Effector memory CD8-positive, alpha-beta T cell (primary cell): ENCODE data around the gene SDK1.
A peak's percentile ranks its signal among the peaks of the same experiment; 100 is the strongest.

Experiments
- ATAC-seq: fragments of 150-1000 bp; cut with Tn5 transposase; replicated peaks from 2 replicates; pipeline ENCODE4 v1.10.0; 2021; ENCODE audit warnings: mild to moderate bottlenecking, moderate library complexity
- DNase-seq, 3 experiments: peaks; one replicate each; pipeline ENCODE4 v3.0.0; 2021
- H3K27ac Mint-ChIP-seq, 2 donors: one replicate each; pipeline ENCODE4 v1.8.0; 2022; ENCODE audit warnings: mild to moderate bottlenecking in 2 of 2, mixed read lengths in 2 of 2, moderate library complexity in 2 of 2
- H3K27me3 Mint-ChIP-seq, 2 donors: one replicate each; pipeline ENCODE4 v1.8.0; 2022; ENCODE audit warnings: mixed read lengths in 2 of 2
- H3K36me3 Mint-ChIP-seq: one replicate; pipeline ENCODE4 v1.8.0; 2022; ENCODE audit warnings: mild to moderate bottlenecking, moderate library complexity, mixed read lengths; ENCODE audit not compliant: insufficient read depth
- H3K4me1 Mint-ChIP-seq, 2 donors: one replicate each; pipeline ENCODE4 v1.8.0; 2022; ENCODE audit warnings: low read depth in 2 of 2, mixed read lengths in 2 of 2
- H3K4me3 Mint-ChIP-seq, 2 donors: one replicate each; pipeline ENCODE4 v1.8.0; 2022; ENCODE audit warnings: mild to moderate bottlenecking in 2 of 2, mixed read lengths in 2 of 2, moderate library complexity in 2 of 2
- H3K9me3 Mint-ChIP-seq, 2 donors: one replicate each; pipeline ENCODE4 v1.8.0; 2022; ENCODE audit warnings: mixed read lengths in 2 of 2

SDK1 gene

DNA sequence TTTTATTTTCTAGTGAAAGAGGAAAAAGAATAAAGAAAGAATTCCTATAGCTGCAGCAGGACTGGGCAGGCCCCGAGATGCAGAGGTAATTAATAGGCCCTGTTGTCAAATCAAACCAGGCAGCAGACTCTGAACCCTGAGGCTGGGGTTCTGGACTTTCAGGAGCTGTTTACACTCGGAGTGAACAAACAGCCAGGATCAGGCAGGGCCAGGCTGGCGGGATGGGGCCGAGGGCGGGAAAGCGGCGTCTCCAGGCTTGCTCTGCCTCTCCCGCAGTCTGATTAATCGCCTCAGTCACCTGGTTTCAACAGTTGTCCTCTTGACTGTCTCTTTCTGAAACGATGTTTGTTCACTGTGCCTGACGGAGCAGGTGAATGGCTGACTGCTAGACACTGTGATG is 705.6 kb downstream of the SDK1 start:
- no peak for DNase-seq

GRCh38 chr7:4009211-4010060 is 708.4 kb downstream of the SDK1 start:
- H3K36me3 Mint-ChIP-seq, result no peaks in the 10 kb centered on the region
- H3K27ac Mint-ChIP-seq, result no peak overlapping the region
- DNase-seq, result no peak
- H3K4me3 Mint-ChIP-seq, result no peak overlapping the region
- H3K4me1 Mint-ChIP-seq, result no peaks in the 10 kb centered on the region
- H3K27me3 Mint-ChIP-seq, result peaks cover 30 to 49% of the 10 kb centered on the region in 2 donors
- ATAC-seq, result no peak
- peaks cover 1 to 5% of the 10 kb centered on the region in 2 donors for H3K9me3 Mint-ChIP-seq

More for the DNA sequence above, 705.6 kb downstream of the SDK1 start:
- no peaks in the 10 kb centered on the region for H3K36me3 Mint-ChIP-seq
- no peaks in the 10 kb centered on the region for H3K9me3 Mint-ChIP-seq
- H3K27ac Mint-ChIP-seq, result no peak overlapping the region
- no peak overlapping the region for H3K4me3 Mint-ChIP-seq
- no peaks in the 10 kb centered on the region for H3K4me1 Mint-ChIP-seq
- no peak for ATAC-seq
- peaks cover 26 to 48% of the 10 kb centered on the region in 2 donors for H3K27me3 Mint-ChIP-seq

DNA sequence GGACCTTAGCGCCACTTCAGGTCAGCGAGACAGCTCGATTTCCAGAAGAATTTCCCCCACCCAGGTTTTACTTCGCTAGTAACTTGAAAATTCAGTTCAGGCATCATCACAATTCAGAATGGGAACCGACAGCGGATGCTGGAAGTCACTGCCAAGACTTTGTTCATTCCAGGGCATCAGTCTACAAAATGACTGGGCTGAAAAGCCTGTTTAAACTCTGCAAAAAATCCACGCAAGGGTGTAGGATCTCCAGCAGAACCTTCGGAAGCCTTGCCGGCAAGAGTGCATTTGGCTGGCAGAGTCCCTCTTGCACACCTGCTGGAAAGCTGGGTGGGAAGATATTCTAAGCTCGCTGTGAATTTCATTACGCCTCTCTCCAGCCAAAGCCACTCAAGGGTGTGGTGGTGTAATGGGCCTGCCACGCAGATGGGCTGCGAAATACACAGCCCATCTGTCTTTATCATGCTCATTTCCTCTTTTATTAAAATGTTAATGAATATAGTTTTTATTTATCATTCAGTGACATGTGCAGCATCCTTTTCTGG is 709.1 kb downstream of the SDK1 start:
- H3K4me1 Mint-ChIP-seq, result no peaks in the 10 kb centered on the region
- peaks cover 1 to 5% of the 10 kb centered on the region in 2 donors for H3K9me3 Mint-ChIP-seq
- H3K4me3 Mint-ChIP-seq, result no peak overlapping the region
- no peaks in the 10 kb centered on the region for H3K36me3 Mint-ChIP-seq
- H3K27me3 Mint-ChIP-seq, result peaks cover 30 to 56% of the 10 kb centered on the region in 2 donors
- DNase-seq (no peak), ATAC-seq (no peak)
- H3K27ac Mint-ChIP-seq, result no peak overlapping the region

GRCh38 chr7:4010923-4011656 is 710.0 kb downstream of the SDK1 start:
- H3K4me3 Mint-ChIP-seq, result no peak overlapping the region
- peaks cover 40 to 65% of the 10 kb centered on the region in 2 donors for H3K27me3 Mint-ChIP-seq

GRCh38 chr7:4013793-4014192 is 712.7 kb downstream of the SDK1 start:
- H3K9me3 Mint-ChIP-seq, result peaks cover 1 to 5% of the 10 kb centered on the region in 2 donors
- H3K4me3 Mint-ChIP-seq, result no peak overlapping the region
- no peaks in the 10 kb centered on the region for H3K4me1 Mint-ChIP-seq
- DNase-seq (no peak), ATAC-seq (no peak)
- H3K36me3 Mint-ChIP-seq, result no peaks in the 10 kb centered on the region
- H3K27me3 Mint-ChIP-seq, result peaks cover 35 to 60% of the 10 kb centered on the region in 2 donors
- no peak overlapping the region for H3K27ac Mint-ChIP-seq

More at GRCh38 chr7:4010923-4011656, 710.0 kb downstream of the SDK1 start:
- no peaks in the 10 kb centered on the region for H3K36me3 Mint-ChIP-seq
- ATAC-seq (no peak), DNase-seq (no peak)
- H3K4me1 Mint-ChIP-seq, result no peaks in the 10 kb centered on the region
- H3K27ac Mint-ChIP-seq, result no peak overlapping the region
- H3K9me3 Mint-ChIP-seq, result peaks cover 1 to 5% of the 10 kb centered on the region in 2 donors

DNA sequence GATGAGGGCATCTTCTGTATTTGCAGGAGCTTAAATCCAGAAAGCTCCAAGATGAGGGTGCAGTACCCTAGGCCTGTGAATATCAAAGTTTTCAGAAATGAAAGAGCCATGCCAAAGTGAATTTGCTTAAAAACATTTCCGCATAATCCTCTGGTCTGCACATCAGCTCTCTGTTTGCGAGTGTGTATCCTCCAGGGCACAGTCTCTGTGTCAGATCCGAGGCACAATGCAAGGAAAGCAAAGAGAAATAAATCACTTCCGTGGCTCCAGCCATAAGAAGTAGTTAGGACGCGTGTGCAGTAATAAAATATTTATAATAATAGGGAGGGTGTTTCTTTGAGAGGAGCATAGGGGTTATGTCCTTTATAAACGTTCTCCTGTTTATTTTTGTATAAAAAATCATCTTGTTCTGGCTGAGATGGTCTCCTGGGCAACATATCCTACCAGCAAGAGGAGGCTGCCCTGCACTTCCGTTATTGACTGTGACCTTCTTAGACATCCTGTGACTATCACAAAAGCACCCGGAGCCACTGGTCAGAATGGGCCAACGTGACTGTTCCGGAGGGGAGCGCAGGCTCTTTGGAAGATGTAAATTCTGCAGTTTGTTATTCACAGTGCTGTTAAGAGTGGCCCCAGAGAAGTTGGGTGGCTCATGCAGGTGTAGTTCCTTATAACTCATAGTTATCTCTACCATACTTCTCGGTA is 713.4 kb downstream of the SDK1 start:
- no peak overlapping the region for H3K4me3 Mint-ChIP-seq
- peaks cover 3 to 5% of the 10 kb centered on the region in 2 donors for H3K9me3 Mint-ChIP-seq
- H3K4me1 Mint-ChIP-seq, result no peaks in the 10 kb centered on the region
- no peak overlapping the region for H3K27ac Mint-ChIP-seq
- H3K36me3 Mint-ChIP-seq, result no peaks in the 10 kb centered on the region
- DNase-seq (no peak), ATAC-seq (no peak)
- peaks cover 37 to 61% of the 10 kb centered on the region in 2 donors for H3K27me3 Mint-ChIP-seq

DNA sequence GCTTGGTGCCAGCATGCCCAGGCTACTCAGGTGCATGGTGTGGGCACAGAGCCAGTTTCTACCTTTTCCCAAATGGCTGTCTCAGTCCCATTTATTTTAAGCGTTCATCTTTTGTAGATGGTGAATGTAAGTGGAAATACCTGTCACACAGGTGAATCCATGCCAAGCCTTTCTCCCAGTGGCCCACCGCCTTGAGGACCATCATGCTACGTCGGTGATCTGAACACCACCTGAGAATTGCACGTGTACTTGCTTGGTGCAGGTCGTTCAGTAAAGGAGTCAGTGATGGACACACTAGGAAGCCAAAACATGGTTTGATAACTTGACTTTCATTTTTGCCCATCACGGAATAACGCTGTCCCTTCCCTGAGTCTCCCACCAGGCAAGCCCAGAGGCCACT is 714.3 kb downstream of the SDK1 start:
- peaks cover 3 to 5% of the 10 kb centered on the region in 2 donors for H3K9me3 Mint-ChIP-seq
- ATAC-seq (no peak), DNase-seq (no peak)
- no peak overlapping the region for H3K4me3 Mint-ChIP-seq
- H3K4me1 Mint-ChIP-seq, result no peaks in the 10 kb centered on the region
- H3K27ac Mint-ChIP-seq, result no peak overlapping the region
- H3K36me3 Mint-ChIP-seq, result no peaks in the 10 kb centered on the region
- peaks cover 40 to 69% of the 10 kb centered on the region in 2 donors for H3K27me3 Mint-ChIP-seq

- Mint-ChIP-seq H3K27me3 (peaks cover 46 to 73% of the 10 kb centered on the region in 2 donors), H3K4me3 (no peak overlapping the region), H3K9me3 (peaks cover 4 to 5% of the 10 kb centered on the region in 2 donors), H3K27ac (no peak overlapping the region), H3K36me3 (no peaks in the 10 kb centered on the region), H3K4me1 (no peaks in the 10 kb centered on the region)
- DNase-seq (no peak), ATAC-seq (no peak)
Observed at GRCh38 chr7:4015996-4016395, 714.9 kb downstream of the SDK1 start.

GRCh38 chr7:4017081-4017480 is 716.0 kb downstream of the SDK1 start:
- Mint-ChIP-seq H3K27me3 (peaks cover 44 to 68% of the 10 kb centered on the region in 2 donors), H3K27ac (no peak overlapping the region), H3K4me1 (no peaks in the 10 kb centered on the region), H3K4me3 (no peak overlapping the region), H3K36me3 (no peaks in the 10 kb centered on the region), H3K9me3 (peaks cover 3 to 4% of the 10 kb centered on the region in 2 donors)
- DNase-seq (no peak), ATAC-seq (no peak)

GRCh38 chr7:4017785-4018184 is 716.7 kb downstream of the SDK1 start:
- H3K27ac Mint-ChIP-seq, result no peak overlapping the region
- H3K9me3 Mint-ChIP-seq, result peaks cover 0 to 3% of the 10 kb centered on the region in 2 donors
- no peaks in the 10 kb centered on the region for H3K4me1 Mint-ChIP-seq
- no peak for DNase-seq
- H3K27me3 Mint-ChIP-seq, result peaks cover 40 to 63% of the 10 kb centered on the region in 2 donors
- H3K36me3 Mint-ChIP-seq, result no peaks in the 10 kb centered on the region
- ATAC-seq, result no peak
- H3K4me3 Mint-ChIP-seq, result no peak overlapping the region

- no peak for ATAC-seq
- no peaks in the 10 kb centered on the region for H3K4me1 Mint-ChIP-seq
- H3K27ac Mint-ChIP-seq, result peak overlapping the region in 1 of 2 donors; percentile 5
- peaks cover 36 to 57% of the 10 kb centered on the region in 2 donors for H3K27me3 Mint-ChIP-seq
- H3K4me3 Mint-ChIP-seq, result no peak overlapping the region
- peaks cover 0 to 3% of the 10 kb centered on the region in 2 donors for H3K9me3 Mint-ChIP-seq
- no peaks in the 10 kb centered on the region for H3K36me3 Mint-ChIP-seq
- DNase-seq, result no peak
Observed at GRCh38 chr7:4018601-4019316, 717.7 kb downstream of the SDK1 start.

DNA sequence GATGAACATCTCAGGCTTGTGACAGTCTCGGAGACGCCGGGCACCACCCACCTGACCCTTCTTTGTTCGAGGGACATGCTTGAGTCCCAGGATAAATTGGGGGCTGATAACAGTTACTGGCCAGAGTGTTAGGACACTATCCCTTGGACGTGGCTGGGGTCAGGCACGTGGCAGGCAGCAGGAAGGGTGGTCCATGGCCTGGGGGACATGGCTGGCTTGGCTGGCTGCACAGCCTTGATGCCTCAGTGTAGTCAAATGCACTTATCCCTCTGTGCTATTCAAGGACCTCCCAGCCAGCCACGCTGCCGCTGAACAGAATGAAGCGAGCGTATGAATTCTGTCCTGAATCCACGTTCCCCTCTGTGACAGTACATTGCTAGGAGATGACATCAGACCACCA is 719.0 kb downstream of the SDK1 start:
- ATAC-seq, result no peak
- H3K27ac Mint-ChIP-seq, result no peak overlapping the region
- H3K4me3 Mint-ChIP-seq, result no peak overlapping the region
- H3K4me1 Mint-ChIP-seq, result no peaks in the 10 kb centered on the region
- H3K36me3 Mint-ChIP-seq, result no peaks in the 10 kb centered on the region
- H3K27me3 Mint-ChIP-seq, result peaks cover 29 to 44% of the 10 kb centered on the region in 2 donors
- no peak for DNase-seq
- peaks cover 0 to 3% of the 10 kb centered on the region in 2 donors for H3K9me3 Mint-ChIP-seq
